HepG2 (cell line): ENCODE data around the gene RPS6KL1. TPM values are rescaled to one million over a fixed set of nuclear protein-coding genes. Genes with fewer than 3 reads are reported as not detected.
A peak's percentile ranks its signal among the peaks of the same experiment; 100 is the strongest.

Source experiments
- ARID5B ChIP-seq: IDR thresholded peaks from 2 replicates; pipeline ENCODE4 v1.4.0; 2020; ENCODE audit warnings: mild to moderate bottlenecking, missing genetic modification reagents
- DRAP1 ChIP-seq: IDR thresholded peaks from 2 replicates; pipeline ENCODE4 v1.6.1; 2016; ENCODE audit warnings: missing genetic modification reagents, missing compliant biosample characterization
- ERF ChIP-seq: IDR thresholded peaks from 2 replicates; pipeline ENCODE4 v1.6.1; 2018; ENCODE audit warnings: missing biosample characterization, missing genetic modification reagents
- FOXJ3 ChIP-seq: sonication (generic); formaldehyde crosslinking; IDR thresholded peaks from 2 replicates; pipeline ENCODE4 v1.4.0; 2020; ENCODE audit warnings: missing genetic modification reagents, mild to moderate bottlenecking, borderline replicate concordance
- HBP1 ChIP-seq: IDR thresholded peaks from 2 replicates; pipeline ENCODE4 v1.6.1; 2016; ENCODE audit warnings: low read depth, control low read depth
- IKZF1 ChIP-seq: fragments of 450-650 bp; IDR thresholded peaks from 2 replicates; pipeline ENCODE4 v1.7.1; 2016
- KLF15 ChIP-seq: sonication (generic); formaldehyde crosslinking; IDR thresholded peaks from 2 replicates; pipeline ENCODE4 v1.8.1; 2023; ENCODE audit warnings: borderline replicate concordance, mild to moderate bottlenecking, inconsistent platforms, missing genetic modification reagents, mixed read lengths
- NFKBIZ ChIP-seq: IDR thresholded peaks from 2 replicates; pipeline ENCODE4 v1.6.1; 2018; ENCODE audit warnings: missing genetic modification reagents, missing compliant biosample characterization
- NR1H2 ChIP-seq: sonication (generic); formaldehyde crosslinking; IDR thresholded peaks from 2 replicates; pipeline ENCODE4 v1.8.1; 2022; ENCODE audit warnings: low read depth, missing genetic modification reagents, borderline replicate concordance
- PRDM15 ChIP-seq: sonication (generic); formaldehyde crosslinking; IDR thresholded peaks from 2 replicates; pipeline ENCODE4 v1.4.0; 2020; ENCODE audit warnings: missing genetic modification reagents
- SMYD3 ChIP-seq: sonication (generic); formaldehyde crosslinking; IDR thresholded peaks from 2 replicates; pipeline ENCODE4 v1.8.1; 2023; ENCODE audit warnings: mild to moderate bottlenecking, missing genetic modification reagents
- SRSF4 ChIP-seq: fragments of 200-400 bp; formaldehyde crosslinking; IDR thresholded peaks from one replicate; pipeline ENCODE4 v1.6.1; 2018; ENCODE audit warnings: mild to moderate bottlenecking, low read depth, low read length, moderate library complexity; ENCODE audit not compliant: poor library complexity, severe bottlenecking
- ZHX1 ChIP-seq: sonication (generic); formaldehyde crosslinking; IDR thresholded peaks from 2 replicates; pipeline ENCODE4 v1.8.1; 2022; ENCODE audit warnings: low read depth, mild to moderate bottlenecking, missing genetic modification reagents
- ZNF124 ChIP-seq: sonication (generic); formaldehyde crosslinking; IDR thresholded peaks from 2 replicates; pipeline ENCODE4 v1.4.0; 2020; ENCODE audit warnings: missing genetic modification reagents
- ZNF224 ChIP-seq: sonication (generic); formaldehyde crosslinking; IDR thresholded peaks from 2 replicates; pipeline ENCODE4 v1.5.0; 2020; ENCODE audit warnings: mild to moderate bottlenecking, missing genetic modification reagents
- ZNF564 ChIP-seq: sonication (generic); formaldehyde crosslinking; IDR thresholded peaks from 2 replicates; pipeline ENCODE4 v1.8.1; 2023; ENCODE audit warnings: mild to moderate bottlenecking, missing genetic modification reagents
- ZNF703 ChIP-seq: sonication (generic); formaldehyde crosslinking; IDR thresholded peaks from 2 replicates; pipeline ENCODE4 v1.5.1; 2020; ENCODE audit warnings: missing genetic modification reagents, mild to moderate bottlenecking, moderate library complexity, borderline replicate concordance
- polyA plus RNA-seq, 8 experiments: library from polyadenylated mRNA; depleted of rRNA in 3 of 8; stranded (reverse) in 7 of 8; unstranded in 1 of 8; fragments of >200 nt; fragmentation: Illumina TruSeq in 4 of 8; extraction: Trizol in 4 of 8; gene quantifications; 2 replicates each; pipeline versions ENCODE4 v1.2.1 to v1.2.3, GENCODE V29; 2011 to 2016; ENCODE audit warnings: low read depth in 4 of 8, missing spikeins in 1 of 8, mixed read lengths in 1 of 8; ENCODE audit not compliant: insufficient read depth in 1 of 8
- total RNA-seq, 5 experiments: library from RNA; depleted of rRNA; stranded (reverse); fragments of >200 nt; fragmentation: Illumina TruSeq; extraction: Trizol; gene quantifications; 2 replicates each; pipeline ENCODE4 v1.2.3, GENCODE V29; 2016; ENCODE audit warnings: low read depth in 1 of 5

The RPS6KL1 gene
- total and polyA plus RNA-seq, 2 of the 13 experiments (the other 11 are each of a cell fraction or from before 2014, with no cell fraction given), result 6.5 to 11.5 TPM

GRCh38 chr14:74951443-74952179, 28.6 kb upstream of the RPS6KL1 start (continued):
- 0 out of 2 replicates have a peak, but pooled peaks have one; percentile 28 for TF ChIP-seq ZHX1 (CRISPR knock-in tag)
- TF ChIP-seq NR1H2 (CRISPR knock-in tag), result no peak
- TF ChIP-seq PRDM15 (CRISPR knock-in tag), result no peak
- TF ChIP-seq ERF, result no peak
- TF ChIP-seq HBP1 (CRISPR knock-in tag), result no peak
- TF ChIP-seq ZNF224 (CRISPR knock-in tag), result no peak
- no peak for TF ChIP-seq SRSF4
- TF ChIP-seq ZNF124 (CRISPR knock-in tag), result no peak
- no peak; the same call in 1 of the 2 replicates for TF ChIP-seq DRAP1 (CRISPR knock-in tag)
- TF ChIP-seq KLF15 (CRISPR knock-in tag), result no peak
- no peak for TF ChIP-seq FOXJ3 (CRISPR knock-in tag)
- TF ChIP-seq ZNF564 (CRISPR knock-in tag), result no peak
- TF ChIP-seq ZNF703 (CRISPR knock-in tag), result no peak
- 0 out of 2 replicates have a peak, but pooled peaks have one; percentile 32 for TF ChIP-seq SMYD3 (CRISPR knock-in tag)
- no peak for TF ChIP-seq IKZF1
- no peak for TF ChIP-seq ARID5B (CRISPR knock-in tag)
- TF ChIP-seq NFKBIZ, result no peak
